ENCODE data around the gene CNTRL.

DNA sequence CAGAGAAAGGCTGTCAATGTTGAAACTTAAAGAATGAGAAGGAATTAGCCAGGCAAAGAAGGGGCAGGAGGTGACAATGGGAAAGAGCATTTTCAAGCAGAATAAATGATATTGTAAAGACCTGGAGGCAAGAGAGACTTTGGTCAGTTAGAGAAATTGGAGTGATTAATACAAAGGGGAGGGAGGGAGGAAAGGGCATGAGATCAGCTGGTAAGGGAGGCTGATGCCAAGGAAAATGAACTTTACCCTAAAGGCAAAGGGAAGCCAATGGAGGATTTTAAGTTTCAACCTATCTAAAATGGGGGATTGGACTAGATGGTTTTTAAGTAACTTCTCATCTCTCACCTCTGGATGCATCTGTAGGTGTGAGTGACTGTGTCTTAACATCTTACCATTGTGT is 48.0 kb upstream of the CNTRL start:
- TF ChIP-seq, protein P1, sequence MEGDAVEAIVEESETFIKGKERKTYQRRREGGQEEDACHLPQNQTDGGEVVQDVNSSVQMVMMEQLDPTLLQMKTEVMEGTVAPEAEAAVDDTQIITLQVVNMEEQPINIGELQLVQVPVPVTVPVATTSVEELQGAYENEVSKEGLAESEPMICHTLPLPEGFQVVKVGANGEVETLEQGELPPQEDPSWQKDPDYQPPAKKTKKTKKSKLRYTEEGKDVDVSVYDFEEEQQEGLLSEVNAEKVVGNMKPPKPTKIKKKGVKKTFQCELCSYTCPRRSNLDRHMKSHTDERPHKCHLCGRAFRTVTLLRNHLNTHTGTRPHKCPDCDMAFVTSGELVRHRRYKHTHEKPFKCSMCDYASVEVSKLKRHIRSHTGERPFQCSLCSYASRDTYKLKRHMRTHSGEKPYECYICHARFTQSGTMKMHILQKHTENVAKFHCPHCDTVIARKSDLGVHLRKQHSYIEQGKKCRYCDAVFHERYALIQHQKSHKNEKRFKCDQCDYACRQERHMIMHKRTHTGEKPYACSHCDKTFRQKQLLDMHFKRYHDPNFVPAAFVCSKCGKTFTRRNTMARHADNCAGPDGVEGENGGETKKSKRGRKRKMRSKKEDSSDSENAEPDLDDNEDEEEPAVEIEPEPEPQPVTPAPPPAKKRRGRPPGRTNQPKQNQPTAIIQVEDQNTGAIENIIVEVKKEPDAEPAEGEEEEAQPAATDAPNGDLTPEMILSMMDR (conservative IDR thresholded peaks at IDR 0.05), result no peak
- no peak for TF ChIP-seq EZH2 (IDR thresholded peaks at IDR 0.05; ENCODE audit: low read depth)

Measured in PC-9 (cell line).